Uterus (tissue), 4 donors: ENCODE measurements around the gene CDADC1. TPM values are rescaled to one million over a fixed set of nuclear protein-coding genes. Genes with fewer than 3 reads are reported as not detected.
"Not testable (repeated sequence)": the region's sequence is repeated elsewhere in the genome, so short reads cannot be mapped to it uniquely, and the experiment has no call there.

Experiments
- DNase-seq, 2 donors: peaks; one replicate each; pipeline ENCODE4 v3.0.0-alpha.2; 2019 to 2020
- H3K27ac ChIP-seq, 2 donors: fragments of 200-600 bp; sonication (generic); 1 replicate in 1 of 2; 2 replicates in 1 of 2; pipeline ENCODE4 v1.5.1; 2016 to 2018
- H3K27me3 ChIP-seq, 2 donors: fragments of 200-600 bp; sonication (generic); one replicate each; pipeline ENCODE4 v1.5.1; 2018 to 2019; ENCODE audit warnings: control low read depth in 1 of 2
- H3K36me3 ChIP-seq, 2 donors: fragments of 200-600 bp; sonication (generic); one replicate each; pipeline ENCODE4 v1.5.1; 2019; ENCODE audit warnings: control low read depth in 1 of 2
- H3K4me1 ChIP-seq, 2 donors: fragments of 200-600 bp; sonication (generic); one replicate each; pipeline ENCODE4 v1.5.1; 2018 to 2019; ENCODE audit warnings: control low read depth in 1 of 2
- H3K4me3 ChIP-seq, 2 donors: fragments of 200-600 bp; sonication (generic); 1 replicate in 1 of 2; 2 replicates in 1 of 2; pipeline ENCODE4 v1.5.1; 2018 to 2019; ENCODE audit warnings: mild to moderate bottlenecking in 1 of 2
- H3K9me3 ChIP-seq, 2 donors: fragments of 200-600 bp; sonication (generic); one replicate each; pipeline ENCODE4 v1.5.1; 2019; ENCODE audit warnings: control low read depth in 1 of 2
- POLR2A ChIP-seq, 2 donors: fragments of 450-650 bp; IDR thresholded peaks; one replicate each; pipeline ENCODE4 v1.6.1; 2016; ENCODE audit warnings: antibody characterized with exemption in 2 of 2, mild to moderate bottlenecking in 1 of 2, moderate library complexity in 1 of 2
- intact Hi-C: fragments of 100-400 bp; cut with DNase I; formaldehyde crosslinking; loops from one replicate; pipeline ENCODE4 v1.15.1; 2023; ENCODE audit warnings: low total_unique reads
- total RNA-seq, 4 donors: library from RNA; depleted of rRNA in 3 of 4; stranded (reverse); fragments of >200 nt in 3 of 4; gene quantifications; one replicate each; pipeline versions ENCODE4 v1.1.0 to v1.2.4, GENCODE V29; 2014 to 2023
- TF ChIP-seq, protein P1 (sequence below), 4 experiments: fragments of 200-600 bp in 2 of 4; fragments of 450-650 bp in 2 of 4; sonication (generic) in 2 of 4; IDR thresholded peaks; one replicate each; pipeline ENCODE4 v1.5.1; 2016 to 2019; ENCODE audit warnings: antibody characterized with exemption in 4 of 4, mild to moderate bottlenecking in 2 of 4, moderate library complexity in 1 of 4
- donor health status: DM: yes; HTN: yes; CAD: no.

The CDADC1 gene
- total RNA-seq, 4 donors from 2014 or later = 1.8 to 76.5 (median 10.9) TPM

DNA sequence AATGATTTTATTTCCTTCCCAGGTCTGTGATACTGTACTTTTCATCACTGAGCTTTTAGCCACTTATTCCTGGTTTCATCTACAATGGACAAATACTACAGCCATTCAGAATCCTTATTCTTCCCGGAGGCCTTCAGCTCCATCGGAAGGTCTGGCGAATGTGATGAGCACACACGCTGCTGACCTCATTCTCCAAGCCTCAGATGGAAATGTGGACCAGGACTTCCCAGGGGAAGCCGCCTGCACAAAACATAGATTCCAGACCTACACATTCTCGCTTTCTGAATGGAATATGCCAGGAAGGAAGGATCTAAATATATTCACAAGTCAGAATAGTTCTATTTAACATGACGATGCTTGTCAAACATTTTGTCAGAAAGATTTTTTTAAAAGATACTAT, 75.6 kb downstream of the CDADC1 start:
- no peaks in the 10 kb centered on the region for H3K36me3 ChIP-seq

DNA sequence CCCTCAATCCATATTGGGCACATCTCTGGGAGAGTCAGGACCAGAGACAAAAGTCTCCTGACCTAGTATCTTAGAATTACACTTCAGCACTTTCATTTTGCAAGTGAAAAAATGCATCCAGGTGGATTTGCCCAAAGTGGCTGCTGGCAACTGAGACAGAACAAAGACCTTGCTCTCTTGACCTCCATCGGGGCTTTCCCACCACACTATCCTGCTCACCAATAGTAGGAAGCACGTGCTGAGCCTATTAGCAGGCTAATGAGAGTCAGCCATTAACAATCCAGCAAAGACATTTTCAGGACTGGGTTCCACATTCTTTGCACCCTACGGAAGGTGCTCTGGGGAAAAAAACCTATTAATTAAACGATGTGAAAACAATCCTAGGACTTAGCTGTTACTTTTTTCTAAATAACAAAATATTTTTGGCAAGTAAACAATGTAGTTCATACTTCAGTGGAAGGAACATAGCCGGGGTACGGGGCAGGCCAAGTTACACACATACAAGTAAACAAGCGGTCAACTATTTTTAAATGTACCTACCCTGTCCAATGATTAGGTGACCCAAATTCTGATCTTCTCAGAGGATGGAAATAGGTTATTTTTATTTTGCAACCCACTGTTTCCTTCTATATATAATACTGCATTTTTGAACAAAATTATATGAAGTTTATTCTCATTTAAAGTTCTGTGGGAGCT, 78.6 kb downstream of the CDADC1 start:
- intact Hi-C loops = no loop called here
- TF ChIP-seq POLR2A (IDR thresholded peaks at IDR 0.05) = no peak
- TF ChIP-seq, protein P1, sequence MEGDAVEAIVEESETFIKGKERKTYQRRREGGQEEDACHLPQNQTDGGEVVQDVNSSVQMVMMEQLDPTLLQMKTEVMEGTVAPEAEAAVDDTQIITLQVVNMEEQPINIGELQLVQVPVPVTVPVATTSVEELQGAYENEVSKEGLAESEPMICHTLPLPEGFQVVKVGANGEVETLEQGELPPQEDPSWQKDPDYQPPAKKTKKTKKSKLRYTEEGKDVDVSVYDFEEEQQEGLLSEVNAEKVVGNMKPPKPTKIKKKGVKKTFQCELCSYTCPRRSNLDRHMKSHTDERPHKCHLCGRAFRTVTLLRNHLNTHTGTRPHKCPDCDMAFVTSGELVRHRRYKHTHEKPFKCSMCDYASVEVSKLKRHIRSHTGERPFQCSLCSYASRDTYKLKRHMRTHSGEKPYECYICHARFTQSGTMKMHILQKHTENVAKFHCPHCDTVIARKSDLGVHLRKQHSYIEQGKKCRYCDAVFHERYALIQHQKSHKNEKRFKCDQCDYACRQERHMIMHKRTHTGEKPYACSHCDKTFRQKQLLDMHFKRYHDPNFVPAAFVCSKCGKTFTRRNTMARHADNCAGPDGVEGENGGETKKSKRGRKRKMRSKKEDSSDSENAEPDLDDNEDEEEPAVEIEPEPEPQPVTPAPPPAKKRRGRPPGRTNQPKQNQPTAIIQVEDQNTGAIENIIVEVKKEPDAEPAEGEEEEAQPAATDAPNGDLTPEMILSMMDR (IDR thresholded peaks at IDR 0.05) = no peak
- H3K36me3 ChIP-seq = no peaks in the 10 kb centered on the region
- H3K27me3 ChIP-seq = no peaks in the 10 kb centered on the region
- H3K4me3 ChIP-seq = no peak overlapping the region
- no peaks in the 10 kb centered on the region for H3K4me1 ChIP-seq
- no peak overlapping the region for H3K27ac ChIP-seq
- H3K9me3 ChIP-seq = no peaks in the 10 kb centered on the region
- DNase-seq = no peak

More for the DNA sequence above, 75.6 kb downstream of the CDADC1 start:
- Histone ChIP-seq H3K27me3 (no peaks in the 10 kb centered on the region), H3K4me1 (peaks cover 0 to 5% of the 10 kb centered on the region in 2 donors), H3K9me3 (no peaks in the 10 kb centered on the region), H3K4me3 (no peak overlapping the region), H3K27ac (no peak overlapping the region)
- no peak for DNase-seq
- TF ChIP-seq, protein P1 (IDR thresholded peaks at IDR 0.05) = no peak
- no peak for TF ChIP-seq POLR2A (IDR thresholded peaks at IDR 0.05)
- intact Hi-C loops = no loop called here

DNA sequence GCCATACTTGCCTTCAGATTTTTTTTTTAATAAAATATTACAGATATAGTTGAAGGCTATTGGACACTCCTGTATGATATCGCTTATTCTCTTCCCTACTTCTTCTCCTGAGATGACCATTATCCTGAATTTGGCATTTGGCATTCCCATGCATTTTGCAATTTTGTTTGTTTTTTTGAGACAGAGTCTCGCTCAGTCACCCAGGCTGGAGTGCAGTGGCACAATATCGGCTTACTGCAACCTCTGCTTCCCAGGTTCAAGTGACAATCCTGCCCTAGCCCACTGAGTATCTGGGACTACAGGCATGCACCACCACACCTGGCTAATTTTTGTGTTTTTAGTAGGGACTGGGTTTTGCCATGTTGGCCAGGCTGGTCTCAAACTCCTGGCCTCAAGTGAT, 79.4 kb downstream of the CDADC1 start:
- DNase-seq, H3K27ac ChIP-seq, intact Hi-C loops, H3K9me3 ChIP-seq, H3K4me3 ChIP-seq, H3K27me3 ChIP-seq, H3K36me3 ChIP-seq, H3K4me1 ChIP-seq: not testable (repeated sequence)

DNA sequence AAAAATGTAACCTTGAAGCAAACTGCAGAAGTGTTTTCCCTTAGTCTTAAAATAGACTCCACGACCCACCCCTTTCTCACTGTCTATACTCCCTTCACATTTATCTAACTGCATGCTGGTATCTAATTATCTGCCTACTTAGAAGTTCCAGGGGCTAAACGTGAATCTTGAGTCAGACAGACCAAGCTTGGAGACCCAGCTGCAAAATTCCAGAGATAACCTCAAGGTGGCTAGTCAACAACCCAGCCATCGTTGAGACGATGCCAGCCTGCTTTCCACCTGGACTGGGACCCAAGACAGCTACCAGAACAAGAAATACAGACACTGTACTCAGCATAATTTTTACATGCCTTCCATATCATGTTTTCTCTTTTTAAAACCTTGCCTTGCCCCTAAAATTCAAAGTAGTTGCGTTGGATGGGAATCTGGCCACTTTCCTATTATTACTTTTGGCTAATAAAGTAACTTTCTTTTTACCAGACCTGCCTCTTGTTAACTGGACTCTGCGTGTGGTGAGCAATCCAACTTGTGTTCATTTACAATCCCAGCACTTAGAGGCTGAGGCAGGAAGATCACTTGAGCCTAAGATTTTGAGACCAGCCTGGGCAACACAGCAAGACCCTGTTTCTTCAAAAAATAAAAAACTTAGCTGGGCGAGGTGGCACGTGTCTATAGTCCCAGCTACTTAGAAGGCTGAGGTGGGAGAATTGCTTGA, 82.3 kb downstream of the CDADC1 start:
- intact Hi-C loops = no loop called here
- Histone ChIP-seq H3K9me3 (no peaks in the 10 kb centered on the region), H3K27ac (peak overlapping the region; percentile 51 to 54), H3K36me3 (no peaks in the 10 kb centered on the region), H3K27me3 (no peaks in the 10 kb centered on the region), H3K4me3 (no peak overlapping the region), H3K4me1 (no peaks in the 10 kb centered on the region)
- TF ChIP-seq POLR2A (IDR thresholded peaks at IDR 0.05) = no peak
- TF ChIP-seq, protein P1 (IDR thresholded peaks at IDR 0.05) = no peak
- no peak for DNase-seq

DNA sequence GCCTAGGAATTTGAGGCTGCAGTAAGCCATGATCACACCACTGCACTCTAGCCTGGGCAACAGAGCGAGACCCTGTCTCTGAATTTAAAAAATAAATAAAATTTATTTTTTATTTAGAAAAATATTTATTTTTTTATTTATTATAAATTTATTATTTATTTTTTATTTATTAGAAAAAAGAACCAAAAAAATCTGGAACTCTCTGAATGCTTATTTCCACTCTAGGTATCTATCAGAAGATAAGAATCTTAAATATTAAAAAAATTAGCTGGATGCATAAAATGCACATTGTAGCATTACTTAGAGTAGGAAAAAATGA, 82.8 kb downstream of the CDADC1 start:
- Histone ChIP-seq H3K27ac (peak overlapping the region; percentile 51 to 54), H3K27me3 (no peaks in the 10 kb centered on the region), H3K36me3 (no peaks in the 10 kb centered on the region), H3K9me3 (no peaks in the 10 kb centered on the region), H3K4me1 (no peaks in the 10 kb centered on the region), H3K4me3 (no peak overlapping the region)
- TF ChIP-seq POLR2A (IDR thresholded peaks at IDR 0.05) = no peak
- TF ChIP-seq, protein P1 (IDR thresholded peaks at IDR 0.05) = no peak
- no peak for DNase-seq
- intact Hi-C loops = no loop called here
